Measurements from ENCODE around the gene TRPM4.

- TF ChIP-seq CTCF (IDR thresholded peaks at IDR 0.05; ENCODE audit: borderline replicate concordance, extremely low read depth, low read length, poor library complexity, severe bottlenecking), result no peak
- TF ChIP-seq EZH2 (IDR thresholded peaks at IDR 0.05; ENCODE audit: borderline replicate concordance, low read depth, low read length, severe bottlenecking), result no peak
Observed at GRCh38 chr19:49255674-49256073, 98.1 kb downstream of the TRPM4 start.

Data from DND-41 (cell line).